NCI-H2081 treated with DMSO at 0.1 percent for 48 hours (cell line): Measurements from ENCODE around the gene CCDC63.

ENCODE experiments used
- DNase-seq: peaks from one replicate; lab custom pipeline; 2025; lab: John Stamatoyannopoulos, UW

Gene CCDC63

DNA sequence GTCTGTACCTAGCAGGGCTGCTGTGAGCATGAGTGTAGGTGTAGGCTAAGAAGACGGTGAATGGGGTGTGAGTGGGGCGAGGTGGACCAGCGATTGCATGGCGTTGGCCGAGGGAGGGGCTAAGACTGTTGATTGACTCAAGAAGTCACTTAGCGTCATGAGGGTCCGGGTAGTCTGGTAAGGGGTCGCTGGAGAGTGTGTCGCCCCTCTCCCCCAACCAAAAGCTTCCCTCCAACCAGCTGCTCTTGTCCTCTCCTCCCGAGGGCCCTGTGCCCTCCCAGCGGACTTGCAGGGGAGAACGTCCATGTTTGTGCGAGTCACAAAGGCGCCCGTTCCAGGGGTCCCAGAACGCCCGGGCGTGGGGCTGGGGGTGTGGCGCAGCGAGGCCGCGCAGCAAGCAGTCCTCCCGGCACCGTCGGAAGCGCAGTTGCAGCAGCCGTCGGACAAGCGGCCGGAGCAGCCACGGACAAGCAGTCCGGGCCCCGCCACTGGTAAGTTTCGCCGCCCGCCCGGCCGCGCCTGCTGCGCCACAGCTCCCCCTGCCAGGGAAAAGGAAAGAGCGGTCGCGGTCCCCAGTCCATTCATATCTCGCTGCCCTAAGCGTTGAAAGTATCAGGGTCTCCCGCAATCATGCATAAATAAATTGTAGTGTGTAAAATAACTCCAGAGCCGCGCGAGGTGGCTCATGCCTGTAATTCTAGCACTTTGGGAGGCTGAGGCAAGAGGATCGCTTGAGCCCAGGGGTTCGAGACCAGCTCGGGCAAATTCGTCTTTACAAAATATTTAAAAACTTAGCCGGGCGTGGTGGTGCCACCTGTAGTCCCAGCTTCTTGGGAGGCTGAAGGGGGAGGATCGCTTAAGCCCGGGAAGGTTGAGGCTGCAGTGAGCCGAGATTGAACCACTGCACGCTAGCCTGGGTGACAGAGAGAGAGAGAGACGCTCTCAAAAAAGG lies at the start of gene CCDC63:
CCDC63 (plus strand) TSS at position 373 of the 952 bp plus-strand sequence. CDS start 5,968 bp downstream, outside the sequence.
- DNase-seq: no peak

DNA sequence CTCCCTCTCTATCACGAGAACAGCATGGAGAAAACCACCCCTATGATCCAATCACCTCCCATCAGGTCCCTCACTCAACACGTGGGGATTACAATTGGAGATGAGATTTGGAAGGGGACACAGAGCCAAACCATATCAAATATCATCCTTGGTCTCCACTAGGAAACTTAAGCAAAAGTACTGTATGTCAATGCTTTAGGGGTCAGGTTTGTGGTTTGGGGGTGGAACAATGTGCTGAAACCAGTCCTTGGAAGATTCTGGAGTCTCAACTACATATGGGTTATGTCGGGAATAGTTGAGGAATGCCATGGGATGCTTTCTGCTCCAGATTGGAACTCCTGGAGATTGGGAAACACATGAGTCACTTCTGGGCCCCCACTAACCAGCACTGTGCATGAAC lies 48.3 kb upstream of the CCDC63 start:
- DNase-seq: no peak

DNA sequence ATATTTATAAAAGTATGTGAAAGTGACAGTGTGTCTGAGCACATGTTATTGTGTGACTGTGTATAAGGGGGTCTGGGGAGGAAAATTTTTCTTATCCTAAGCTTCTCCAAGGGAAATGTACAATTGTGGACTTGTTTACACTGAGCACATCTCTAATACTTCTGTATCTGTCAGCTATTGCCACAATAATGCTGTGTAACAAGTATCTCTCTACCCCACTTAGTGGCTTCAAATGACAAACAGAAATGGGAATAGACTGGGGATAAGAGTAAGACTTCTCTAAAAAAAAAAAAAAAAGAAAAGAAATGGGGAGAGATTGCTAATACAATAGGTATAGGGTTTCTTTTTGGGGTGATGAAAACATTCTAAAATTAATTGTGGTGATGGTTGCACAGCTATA lies 44.3 kb upstream of the CCDC63 start:
- DNase-seq: no peak

DNA sequence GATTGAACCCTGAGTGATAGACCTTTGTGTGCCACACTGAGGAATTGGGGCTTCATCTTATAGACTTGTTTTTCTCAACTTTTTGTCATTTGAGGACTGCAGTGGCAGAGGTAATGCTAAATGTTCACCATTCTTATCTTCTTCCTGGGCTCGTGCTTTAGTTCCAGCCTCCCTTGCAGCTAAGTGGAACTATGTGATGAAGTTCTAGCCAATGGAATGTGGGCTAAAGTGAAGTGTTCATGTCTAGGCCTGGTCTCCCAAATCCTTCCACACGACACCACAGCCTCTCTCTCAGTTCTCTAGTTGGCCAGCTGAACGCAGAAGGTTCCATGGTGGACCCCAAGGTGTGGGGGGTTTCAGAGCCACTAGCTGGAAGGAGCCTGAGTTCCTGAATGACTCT lies 42.4 kb upstream of the CCDC63 start:
- no peak for DNase-seq

DNA sequence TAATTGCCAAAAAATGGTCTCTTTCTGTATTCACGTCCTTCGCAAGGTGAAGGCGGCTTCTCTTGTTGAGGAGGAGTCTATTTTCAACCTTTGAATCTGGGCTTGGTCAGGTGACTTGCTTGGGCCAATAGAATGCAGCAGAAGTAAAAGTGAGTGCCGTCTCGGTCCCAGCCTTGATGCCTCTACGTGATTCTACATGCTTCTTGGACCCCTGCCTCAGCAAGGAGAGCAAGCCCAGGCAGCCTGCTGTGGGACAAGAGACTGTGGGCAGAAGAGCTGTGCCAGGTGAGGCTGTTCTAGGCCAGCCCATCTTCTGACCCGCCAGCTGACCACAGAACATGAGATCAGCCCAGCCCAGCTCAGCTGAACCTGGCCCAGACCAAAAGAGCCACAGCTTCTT lies 39.1 kb upstream of the CCDC63 start:
- no peak for DNase-seq

DNA sequence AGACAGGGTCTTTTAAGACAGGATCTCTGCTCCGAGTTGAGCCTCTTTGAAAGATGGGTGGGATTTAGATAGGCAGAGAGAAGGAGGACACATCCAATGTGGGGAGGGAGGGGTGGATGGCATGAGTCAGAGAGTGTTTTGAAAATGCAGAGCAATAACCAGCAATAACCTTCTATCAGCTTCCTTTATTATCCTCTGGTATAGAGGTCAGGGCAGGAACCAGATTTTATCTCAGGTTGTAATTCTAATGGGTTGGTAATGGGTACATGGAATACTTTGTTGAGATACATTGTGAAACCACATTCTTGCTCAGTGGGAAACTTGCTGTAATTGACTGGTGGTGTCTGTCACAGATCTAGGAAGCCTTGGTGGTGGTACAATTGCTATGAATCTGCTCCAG lies 37.6 kb upstream of the CCDC63 start:
- no peak for DNase-seq

DNA sequence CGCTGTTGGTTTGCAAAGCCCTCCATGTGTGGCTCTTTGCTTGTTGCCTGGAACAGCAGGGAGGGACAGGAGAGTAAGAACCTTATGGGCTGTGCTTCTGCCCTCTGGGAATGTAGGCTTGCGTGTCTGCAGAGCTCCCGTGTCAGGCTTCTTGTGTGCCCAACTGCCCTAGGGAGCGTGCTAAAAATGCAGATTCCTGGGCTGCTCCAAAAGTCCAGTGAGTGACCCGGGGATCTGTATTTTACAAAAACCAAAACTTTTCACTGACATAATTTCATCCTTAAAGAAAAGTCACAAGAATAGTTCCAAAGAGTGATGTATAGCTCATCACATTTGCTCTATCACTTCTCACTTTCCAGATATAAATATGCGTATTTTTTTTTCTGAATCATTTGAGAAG lies 34.8 kb upstream of the CCDC63 start:
- no peak for DNase-seq

DNA sequence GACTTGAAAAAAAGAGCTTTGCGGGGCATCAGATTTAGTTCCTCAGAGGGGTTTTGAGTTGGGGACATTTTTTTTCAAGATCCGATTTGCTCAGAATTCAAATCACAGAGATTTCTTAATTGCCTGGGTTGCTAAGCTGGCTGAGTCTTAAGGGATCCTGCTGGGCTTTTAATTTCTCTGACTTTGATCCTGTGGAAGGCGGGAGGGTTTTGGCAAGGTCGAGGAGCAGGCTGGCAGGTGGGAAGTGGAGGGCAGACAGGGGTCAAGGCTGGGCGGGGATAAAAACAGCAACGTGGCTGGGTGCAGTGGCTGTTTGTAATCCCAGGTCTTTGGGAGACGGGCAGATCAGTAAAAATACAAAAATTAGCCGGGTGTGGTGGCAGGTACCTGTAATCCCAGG lies 33.5 kb upstream of the CCDC63 start:
- no peak for DNase-seq

DNA sequence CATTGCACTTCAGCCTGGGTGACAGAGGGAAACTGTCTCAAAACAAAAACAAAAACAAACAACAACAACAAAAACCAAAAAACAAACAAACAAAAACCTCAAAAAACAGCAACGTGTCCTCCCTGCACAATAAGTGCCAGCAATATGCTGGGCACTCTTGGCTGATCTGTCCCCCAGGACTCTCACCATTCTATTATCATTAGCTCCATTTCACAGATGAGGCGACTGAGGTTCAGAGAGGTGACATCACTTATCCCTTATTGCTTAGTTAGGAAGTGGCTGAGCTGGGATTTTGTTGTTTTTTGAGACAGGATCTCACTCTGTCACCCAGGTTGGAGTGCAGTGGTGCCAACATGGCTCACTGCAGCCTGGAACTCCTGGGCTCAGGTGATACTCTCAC lies 33.0 kb upstream of the CCDC63 start:
- DNase-seq: no peak

DNA sequence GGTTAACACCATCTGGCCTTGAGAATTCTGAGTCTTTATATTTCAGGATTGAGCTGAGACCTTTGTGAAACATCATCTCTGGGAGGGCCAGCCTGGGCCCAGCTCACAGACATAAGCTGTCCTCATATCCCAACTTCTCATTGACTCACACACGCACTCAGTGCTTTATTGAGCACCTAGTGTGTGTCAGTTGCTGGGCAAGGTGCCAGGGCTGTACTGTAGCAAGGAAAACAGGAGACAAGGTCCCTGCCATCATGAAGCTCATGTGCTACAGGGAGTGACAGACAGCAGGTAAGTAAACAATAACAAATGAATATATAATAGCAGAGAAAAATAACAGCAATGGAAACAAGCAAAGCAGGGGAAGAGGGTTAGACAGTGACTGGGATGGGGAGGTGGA lies 30.5 kb upstream of the CCDC63 start:
- no peak for DNase-seq

DNA sequence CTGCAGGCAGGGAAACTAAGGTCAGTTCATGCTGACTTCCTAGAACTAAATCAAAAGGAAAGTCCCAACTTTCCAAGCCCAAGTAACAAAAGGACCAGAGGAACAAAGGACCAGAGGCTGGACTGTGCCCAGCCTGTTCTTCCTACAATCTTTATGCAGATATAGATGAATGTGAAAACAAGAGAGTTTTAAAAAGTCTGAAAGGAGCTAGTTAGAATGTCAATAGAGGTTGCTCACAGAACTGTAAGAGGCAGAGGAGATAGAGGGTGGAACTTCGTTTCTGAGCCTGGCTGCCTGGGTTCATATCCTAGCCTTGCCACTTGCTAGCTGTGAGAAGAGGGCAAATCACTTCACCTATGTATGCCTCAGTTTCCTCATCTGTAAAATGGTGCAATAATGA lies 30.0 kb upstream of the CCDC63 start:
- no peak for DNase-seq

DNA sequence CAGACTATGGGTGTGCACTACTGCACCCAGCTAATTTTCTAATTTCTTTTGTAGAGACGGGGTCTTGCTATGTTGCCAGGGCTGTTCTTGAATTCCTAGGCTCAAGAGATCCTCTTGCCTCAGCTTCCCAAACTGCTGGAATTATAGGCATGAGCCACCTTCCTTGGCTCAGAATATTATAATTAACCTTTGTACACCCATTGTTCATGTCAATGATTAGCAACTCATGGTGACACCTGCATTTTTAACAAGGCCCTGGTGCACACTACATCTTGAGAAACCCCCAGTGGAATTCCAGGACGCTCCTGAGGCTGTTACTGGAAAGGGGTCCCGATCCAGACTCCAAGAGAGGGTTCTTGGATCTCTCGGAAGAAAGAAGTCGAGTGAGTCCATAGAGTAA lies 28.3 kb upstream of the CCDC63 start:
- no peak for DNase-seq

DNA sequence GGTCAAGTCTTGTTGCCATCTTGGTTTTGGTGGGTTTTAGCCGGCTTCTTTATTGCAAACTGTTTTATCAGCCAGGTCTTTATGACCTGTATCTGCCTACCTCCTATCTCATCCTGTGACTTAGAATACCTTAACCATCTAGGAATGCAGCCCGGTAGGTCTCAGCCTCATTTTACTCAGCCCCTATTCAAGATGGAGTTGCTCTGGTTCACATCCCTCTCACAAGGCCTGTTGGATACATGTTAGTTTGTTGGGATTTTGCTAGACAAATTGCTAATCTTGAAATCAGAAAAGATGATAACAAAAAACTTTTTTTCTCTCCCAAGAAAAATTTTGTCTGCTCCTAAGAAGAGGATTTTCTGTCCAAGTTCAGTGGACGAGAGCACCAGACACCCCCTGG lies 27.6 kb upstream of the CCDC63 start:
- no peak for DNase-seq

DNA sequence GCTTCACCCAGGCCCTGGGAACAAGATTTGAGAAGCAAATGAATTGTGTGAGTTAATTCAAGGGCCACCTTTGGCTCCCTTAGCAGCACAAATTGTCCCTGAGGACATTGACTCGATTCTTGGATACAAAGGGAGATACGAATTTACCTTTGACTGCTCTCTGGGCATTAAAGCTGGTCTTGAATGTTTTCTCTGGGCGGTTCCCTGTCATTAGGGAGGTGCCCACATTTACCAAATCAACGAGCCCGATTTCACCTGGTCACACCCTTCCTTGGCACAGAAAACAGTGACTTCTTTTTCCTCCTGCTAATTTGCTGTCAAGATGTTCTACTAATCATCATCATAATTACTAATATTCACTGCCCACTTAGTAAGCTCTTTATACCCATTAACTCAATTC lies 27.1 kb upstream of the CCDC63 start:
- no peak for DNase-seq

DNA sequence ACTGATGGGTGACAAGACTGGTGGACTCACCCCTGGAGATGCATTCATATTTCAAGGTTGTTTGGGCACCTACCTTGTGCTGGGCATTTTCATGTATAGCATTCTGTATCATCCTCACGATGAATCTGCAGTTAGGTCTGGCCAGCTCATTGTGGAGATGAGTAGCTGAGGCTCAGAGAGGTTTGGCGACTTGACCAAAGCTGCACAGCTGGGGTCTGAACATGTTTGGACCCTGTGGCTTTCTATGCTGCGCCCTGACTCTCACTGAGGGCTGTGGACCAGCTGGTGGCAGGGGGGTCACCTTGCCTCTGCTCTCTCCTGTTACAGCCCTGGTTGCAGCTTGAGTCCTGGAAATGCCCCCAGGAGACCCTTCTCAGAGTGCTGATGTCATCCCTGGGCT lies 24.9 kb upstream of the CCDC63 start:
- no peak for DNase-seq

DNA sequence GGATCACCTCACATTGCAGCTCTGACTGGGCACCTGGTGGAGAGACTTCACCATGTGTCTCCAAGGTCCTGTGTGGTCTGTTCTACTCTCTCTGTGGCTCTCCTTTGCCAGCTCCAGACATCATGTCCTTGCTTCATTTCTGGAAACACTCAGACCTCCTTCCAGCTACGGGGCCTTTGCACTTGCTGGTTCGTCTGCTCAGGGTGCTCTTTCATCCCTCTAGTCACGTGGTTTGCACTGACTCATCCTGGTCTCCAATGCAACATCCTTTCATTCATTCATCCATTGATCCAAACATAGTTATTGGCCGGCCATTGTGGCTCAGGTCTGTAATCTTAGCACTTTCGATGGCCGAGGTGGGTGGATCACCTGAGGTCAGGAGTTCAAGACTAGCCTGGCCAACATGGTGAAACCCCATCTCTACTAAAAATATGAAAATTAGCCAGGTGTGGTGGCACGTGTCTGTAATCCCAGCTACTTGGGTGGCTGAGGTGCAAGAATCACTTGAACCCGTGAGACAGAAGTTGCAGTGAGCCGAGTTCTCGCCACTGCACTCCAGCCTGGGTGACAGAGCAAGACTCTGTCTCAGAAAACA lies 23.9 kb upstream of the CCDC63 start:
- no peak for DNase-seq

DNA sequence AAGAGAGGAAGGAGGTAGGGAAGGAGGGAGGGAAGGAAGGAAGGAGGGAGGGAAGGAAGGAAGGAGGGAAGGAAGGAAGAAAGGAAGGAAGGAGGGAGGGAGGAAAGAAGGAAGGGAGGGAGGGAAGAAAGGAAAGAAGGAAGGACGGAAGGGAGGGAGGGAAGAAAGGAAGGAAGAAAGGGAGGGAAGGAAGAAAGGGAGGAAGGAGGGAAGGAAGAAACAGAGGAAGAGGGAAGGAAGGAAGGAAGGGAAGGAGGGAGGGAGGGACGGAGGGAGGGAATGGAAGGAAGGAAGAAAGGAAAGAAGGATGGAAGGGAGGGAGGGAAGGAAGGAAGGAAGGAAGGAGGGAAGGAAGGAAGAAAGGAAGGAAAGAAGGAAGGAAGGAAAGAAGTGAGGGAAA lies 22.4 kb upstream of the CCDC63 start:
- no peak for DNase-seq

DNA sequence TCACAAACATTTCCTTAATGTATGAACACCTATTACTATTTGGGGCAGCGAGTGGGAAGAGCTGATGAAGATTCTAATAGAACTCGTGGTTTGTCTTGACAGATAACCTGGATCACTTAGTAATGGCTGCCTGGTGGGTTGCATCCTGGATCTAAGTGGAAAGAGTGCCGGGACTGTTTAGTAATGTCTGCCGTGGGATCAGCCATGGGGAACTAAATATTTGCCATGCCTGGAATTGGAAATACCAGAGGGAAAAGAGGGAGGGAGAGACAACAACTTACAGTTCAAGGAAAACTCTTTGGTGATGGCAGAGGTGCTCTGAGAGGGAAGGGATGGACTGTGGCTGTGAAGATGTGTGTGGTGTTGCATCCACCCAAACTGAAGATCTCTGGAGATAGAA lies 21.3 kb upstream of the CCDC63 start:
- no peak for DNase-seq

DNA sequence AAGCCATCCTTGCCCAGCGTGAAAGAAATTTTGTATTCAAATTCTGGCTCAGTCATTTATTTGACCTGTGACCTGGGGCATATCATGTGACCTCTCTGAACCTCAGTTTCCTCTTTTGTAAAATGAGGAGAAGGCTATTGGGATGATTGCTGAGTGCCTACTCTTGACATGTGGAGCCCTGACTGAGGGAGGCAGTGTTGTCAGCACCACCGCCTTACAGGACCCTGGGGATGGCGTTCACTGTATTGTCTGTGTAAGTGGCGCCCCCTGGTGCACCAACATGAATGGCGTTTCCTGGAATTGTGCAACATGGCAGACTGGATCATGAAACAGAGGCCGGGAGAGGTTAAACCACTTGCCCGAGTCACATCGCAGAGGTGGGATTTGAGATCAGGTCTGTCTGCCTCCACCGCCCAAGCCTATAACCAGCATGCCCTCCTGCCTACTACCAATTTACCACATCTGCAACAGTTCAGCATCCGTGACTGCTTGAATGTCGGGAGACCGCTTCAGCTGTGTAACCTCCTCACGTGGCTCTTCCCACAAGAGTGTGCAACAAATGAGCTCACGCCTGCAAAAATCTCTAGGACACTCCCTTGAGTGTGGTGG lies 20.1 kb upstream of the CCDC63 start:
- DNase-seq: peak; percentile 42

DNA sequence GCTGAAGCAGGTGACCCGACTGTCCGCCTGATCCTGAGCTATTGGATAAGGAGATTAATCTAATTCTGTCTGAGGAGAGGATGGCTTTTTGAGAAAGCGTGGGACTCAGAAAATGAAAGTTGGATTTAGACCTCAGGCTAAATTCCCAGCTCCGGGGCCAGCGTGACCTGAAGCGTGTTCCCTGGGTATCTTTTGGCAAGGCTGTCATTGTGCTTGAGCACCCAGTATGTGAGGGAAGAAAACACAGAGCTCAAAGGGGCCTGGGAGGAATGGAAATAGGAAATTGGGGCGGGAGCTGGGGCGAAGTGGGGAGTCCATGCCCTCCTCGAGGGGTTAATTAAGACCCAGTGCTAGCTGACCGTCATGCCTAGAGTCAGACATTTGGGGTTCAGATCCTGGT lies 17.5 kb upstream of the CCDC63 start:
- DNase-seq: no peak

DNA sequence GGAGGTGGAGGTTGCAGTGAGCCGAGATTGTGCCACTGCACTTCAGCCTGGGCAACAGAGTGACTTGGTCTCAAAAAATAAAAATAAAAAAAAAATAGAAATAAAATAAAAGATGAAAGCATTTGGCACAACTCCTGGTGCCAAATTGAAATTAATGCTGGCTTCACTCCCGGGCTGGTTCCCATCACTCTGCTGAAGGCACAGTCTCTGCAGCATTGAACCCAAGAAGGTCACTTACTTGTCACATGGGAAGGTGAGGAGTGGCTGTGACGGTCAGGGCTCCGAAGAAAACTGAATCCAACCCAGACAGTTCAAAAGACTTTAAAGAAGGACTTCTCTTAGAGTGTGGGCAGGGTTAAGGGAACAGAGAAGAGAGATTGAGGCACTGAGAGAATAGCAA lies 10.5 kb upstream of the CCDC63 start:
- no peak for DNase-seq

DNA sequence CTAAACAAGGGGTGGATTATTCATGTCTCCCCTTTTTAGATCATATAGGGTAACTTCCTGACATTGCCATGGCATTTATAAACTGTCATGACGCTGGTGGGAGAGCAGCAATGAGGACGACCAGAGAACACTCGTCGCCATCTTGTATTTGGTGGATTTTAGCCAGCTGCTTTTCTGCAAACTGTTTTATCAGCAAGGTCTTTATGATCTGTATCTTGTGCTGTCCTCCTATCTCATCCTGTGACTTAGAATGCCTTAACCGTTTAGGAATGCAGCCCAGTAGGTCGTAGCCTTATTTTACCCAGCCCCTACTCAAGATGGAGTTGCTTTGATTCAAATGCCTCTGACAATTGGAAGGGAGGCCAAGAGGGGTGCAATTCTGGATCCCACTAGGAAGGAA lies 5.8 kb upstream of the CCDC63 start:
- no peak for DNase-seq

DNA sequence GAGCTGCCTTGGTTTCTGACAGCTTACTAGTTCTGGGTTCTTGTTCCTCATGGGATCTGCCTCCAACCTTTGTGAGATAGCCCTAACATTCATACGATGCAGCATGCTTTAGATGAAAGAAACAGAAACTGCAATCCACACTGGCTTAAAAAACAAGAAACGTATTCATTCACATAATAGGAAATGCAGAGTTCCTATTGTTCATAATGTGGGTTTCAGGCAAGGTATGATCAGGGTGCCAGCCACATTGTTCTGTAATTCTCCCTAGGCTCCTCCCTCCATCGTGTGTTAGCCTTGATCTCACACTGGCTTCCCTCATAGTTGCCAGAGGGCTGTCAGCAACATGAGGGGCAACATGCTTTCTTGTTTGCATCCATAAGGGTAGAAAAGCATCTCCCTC lies 2.7 kb upstream of the CCDC63 start:
- DNase-seq: no peak
